Esophagus muscularis mucosa (tissue), 3 donors: ENCODE data around the gene HOXB6.

Experiments used
- EP300 ChIP-seq: sonication (generic); formaldehyde crosslinking; IDR thresholded peaks from one replicate; pipeline ENCODE4 v1.6.1; 2017; ENCODE audit warnings: antibody characterized with exemption
- POLR2A ChIP-seq: fragments of 450-650 bp; IDR thresholded peaks from one replicate; pipeline ENCODE4 v1.6.1; 2017; ENCODE audit warnings: antibody characterized with exemption, moderate library complexity, mild to moderate bottlenecking, low read depth
- POLR2AphosphoS5 ChIP-seq, 2 donors: sonication (generic); formaldehyde crosslinking; IDR thresholded peaks; one replicate each; pipeline ENCODE4 v1.6.1; 2017; ENCODE audit warnings: antibody characterized with exemption in 2 of 2

DNA sequence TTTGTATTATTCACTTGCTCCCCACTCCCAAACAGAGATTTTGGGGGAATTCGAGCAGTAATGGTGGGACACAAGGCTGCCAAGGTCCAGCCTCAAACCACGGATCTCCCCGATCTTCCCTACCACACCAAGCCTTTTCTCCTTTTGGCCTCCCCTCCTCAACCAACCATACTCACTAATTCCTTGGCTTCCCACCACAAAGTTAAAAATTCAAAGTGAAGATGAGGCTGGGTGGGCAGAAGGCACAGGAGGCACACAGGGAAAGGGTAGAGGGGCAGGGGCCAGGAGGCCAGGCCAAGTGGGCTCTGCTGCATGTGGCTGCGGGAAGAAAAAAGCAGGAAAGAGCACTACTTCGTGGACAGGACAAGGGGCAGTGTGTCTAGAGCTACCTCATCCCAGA is 41.9 kb downstream of the HOXB6 start:
- no peak for TF ChIP-seq EP300
- TF ChIP-seq POLR2AphosphoS5 (IDR thresholded peaks at IDR 0.05): no peak
- no peak for TF ChIP-seq POLR2A
